Pancreas (tissue), 10 donors: ENCODE measurements around the gene BLCAP. TPM values are rescaled to one million over a fixed set of nuclear protein-coding genes. Genes with fewer than 3 reads are reported as not detected.
A peak's percentile ranks its signal among the peaks of the same experiment; 100 is the strongest.

Experiments
- ATAC-seq, 4 donors: fragments of 200-7000 bp; cut with Tn5 transposase; one replicate each; pipeline versions ENCODE4 v1.8.0 to v1.9.1; 2020; ENCODE audit warnings: mild to moderate bottlenecking in 4 of 4, moderate library complexity in 4 of 4
- DNase-seq, 6 donors: peaks; one replicate each; pipeline ENCODE4 v3.0.0-alpha.2; 2020
- FAIRE-seq: peaks from 2 replicates; lab custom pipeline; 2012; peaks lifted over from hg19 to GRCh38; lab: Jason Lieb, UNC
- H3K27ac ChIP-seq, 4 donors: fragments of 200-600 bp; sonication (generic); 1 replicate in 3 of 4; 2 replicates in 1 of 4; pipeline versions ENCODE4 v1.5.0 to v1.8.0; 2020
- H3K27me3 ChIP-seq, 4 donors: fragments of 200-600 bp; one replicate each; pipeline ENCODE4 v1.8.0; 2021
- H3K36me3 ChIP-seq, 3 donors: fragments of 200-600 bp; sonication (generic) in 1 of 3; one replicate each; pipeline versions ENCODE4 v1.5.0 to v1.8.0; 2020 to 2021
- H3K4me1 ChIP-seq, 3 donors: fragments of 200-600 bp; one replicate each; pipeline ENCODE4 v1.8.0; 2021
- H3K4me3 ChIP-seq, 4 donors: fragments of 200-600 bp; sonication (generic) in 2 of 4; one replicate each; pipeline versions ENCODE4 v1.5.0 to v1.8.0; 2020 to 2021
- H3K9me3 ChIP-seq, 4 donors: fragments of 200-600 bp; one replicate each; pipeline ENCODE4 v1.8.0; 2021
- WGBS, 2 donors: extraction: QIAGEN DNeasy Blood & Tissue Kit; methylation state at CpG; one replicate each; pipeline ENCODE4 v1.1.7; 2013; 5-methylcytosine and 5-hydroxymethylcytosine counted together
- intact Hi-C, 3 donors: fragments of 100-400 bp; cut with DNase I; formaldehyde crosslinking; loops; one replicate each; pipeline versions ENCODE4 v1.11.1 to v1.14.2; 2022
- polyA plus RNA-seq, 2 donors: library from polyadenylated mRNA; stranded (reverse); fragments of 200-250 nt; gene quantifications; one replicate each; pipeline ENCODE4 v1.2.3, GENCODE V29; 2013
- total RNA-seq, 6 donors: library from RNA; stranded (reverse); fragmentation: NEBNext Ultra II Directional in 4 of 6; extraction: Animal tissue kit (Norgen Biotek cat#: 25700) in 4 of 6; gene quantifications; one replicate each; pipeline versions ENCODE4 v1.2.1 to v1.2.4, GENCODE V29; 2021 to 2023
- TF ChIP-seq, protein P1 (sequence below), 4 donors: fragments of 200-600 bp; sonication (generic) in 3 of 4; IDR thresholded peaks; one replicate each; pipeline versions ENCODE4 v1.5.0 to v1.8.0; 2021; ENCODE audit warnings: antibody characterized with exemption in 4 of 4
- donor health status: healthy with polysubstance abuse.
- donor health status: DM: no; HTN: no; CAD: no; lungs with moderate emphysema.
- donor health status: DM: no; HTN: no; CAD: no.
- donor health status: control.
- donor health status: control.
- donor health status: Bipolar disorder and iron deficiency.
- donor health status: DM: yes; HTN: yes; CAD: no.
- donor health status: DM: no; HTN: no; CAD: no.
- donor health status: DM: no; HTN: no; CAD: no.
- donor health status: DM: yes; HTN: yes; CAD: no.

BLCAP gene
- total and polyA plus RNA-seq, 8 donors, result 14.6 to 35.3 (median 19.0) TPM

DNA sequence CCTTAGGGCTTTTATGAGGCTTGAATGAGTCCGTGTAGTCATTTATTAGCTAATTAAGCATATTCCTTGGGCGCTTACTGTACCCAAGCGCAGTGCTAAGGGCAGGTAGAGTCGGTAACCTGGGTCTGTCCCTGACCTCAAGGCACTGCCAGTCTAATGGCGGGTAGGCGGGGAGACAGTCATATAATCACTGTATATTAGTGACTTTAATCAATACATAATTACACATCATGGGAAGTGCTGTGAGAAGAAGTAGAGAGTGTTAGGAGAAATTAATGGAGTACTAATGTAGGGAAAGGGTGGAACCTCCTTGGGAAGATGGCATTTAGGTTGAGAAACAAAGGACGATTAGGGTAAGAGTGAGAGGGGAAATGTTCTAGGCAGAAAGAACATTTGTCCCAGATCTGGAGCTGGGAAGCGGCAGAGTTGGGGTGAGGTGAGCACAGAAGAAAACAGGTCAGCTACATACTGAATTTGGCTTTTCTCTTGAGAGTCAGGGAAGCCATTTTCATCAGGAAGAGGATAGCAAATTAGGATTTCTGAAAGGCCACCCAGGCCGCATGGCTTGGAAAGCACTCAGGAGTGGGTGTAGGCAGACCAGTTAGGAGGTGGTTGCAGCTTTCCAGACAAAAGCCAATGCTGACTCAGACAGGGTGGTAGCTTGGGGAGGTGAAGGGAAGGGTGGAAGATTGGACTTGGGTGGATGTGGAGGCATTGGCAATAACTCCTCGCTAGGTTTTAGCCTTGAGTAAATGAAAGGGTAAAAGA is 954 bp upstream of the BLCAP start:
- Histone ChIP-seq H3K4me1 (peaks cover 5 to 14% (median 6%) of the 10 kb centered on the region in 3 donors), H3K36me3 (no peaks in the 10 kb centered on the region), H3K27me3 (no peaks in the 10 kb centered on the region), H3K27ac (peak overlapping the region; percentile 96 to 98 (median 98)), H3K4me3 (peak overlapping the region; percentile 91 to 99 (median 96)), H3K9me3 (no peaks in the 10 kb centered on the region)
- no peak for FAIRE-seq
- intact Hi-C loops, result loop anchor here in 1 of 3 donors (10.0 kb wide), 1 partner anchor 134 kb away; no protein-coding TSS in a partner anchor
- peak in 3 of 4 donors; percentile 1 to 4 (median 1) for ATAC-seq
- WGBS, 2 donors, result 43 to 44% methylated on average over 10 of the region's 10 CpGs
- TF ChIP-seq, protein P1, sequence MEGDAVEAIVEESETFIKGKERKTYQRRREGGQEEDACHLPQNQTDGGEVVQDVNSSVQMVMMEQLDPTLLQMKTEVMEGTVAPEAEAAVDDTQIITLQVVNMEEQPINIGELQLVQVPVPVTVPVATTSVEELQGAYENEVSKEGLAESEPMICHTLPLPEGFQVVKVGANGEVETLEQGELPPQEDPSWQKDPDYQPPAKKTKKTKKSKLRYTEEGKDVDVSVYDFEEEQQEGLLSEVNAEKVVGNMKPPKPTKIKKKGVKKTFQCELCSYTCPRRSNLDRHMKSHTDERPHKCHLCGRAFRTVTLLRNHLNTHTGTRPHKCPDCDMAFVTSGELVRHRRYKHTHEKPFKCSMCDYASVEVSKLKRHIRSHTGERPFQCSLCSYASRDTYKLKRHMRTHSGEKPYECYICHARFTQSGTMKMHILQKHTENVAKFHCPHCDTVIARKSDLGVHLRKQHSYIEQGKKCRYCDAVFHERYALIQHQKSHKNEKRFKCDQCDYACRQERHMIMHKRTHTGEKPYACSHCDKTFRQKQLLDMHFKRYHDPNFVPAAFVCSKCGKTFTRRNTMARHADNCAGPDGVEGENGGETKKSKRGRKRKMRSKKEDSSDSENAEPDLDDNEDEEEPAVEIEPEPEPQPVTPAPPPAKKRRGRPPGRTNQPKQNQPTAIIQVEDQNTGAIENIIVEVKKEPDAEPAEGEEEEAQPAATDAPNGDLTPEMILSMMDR (IDR thresholded peaks at IDR 0.05), result no peak
- no peak for DNase-seq

GRCh38 chr20:37526839-37527637 is 638 bp downstream of the BLCAP start:
- peak overlapping the region; percentile 96 to 98 (median 98) for H3K27ac ChIP-seq
- H3K27me3 ChIP-seq, result no peaks in the 10 kb centered on the region
- intact Hi-C loops, result loop anchor here in 1 of 3 donors (10.0 kb wide), 1 partner anchor 132 kb away; no protein-coding TSS in a partner anchor
- H3K9me3 ChIP-seq, result no peaks in the 10 kb centered on the region
- ATAC-seq (peak; percentile 38 to 52 (median 48)), FAIRE-seq (no peak), DNase-seq (no peak)
- TF ChIP-seq, protein P1 (IDR thresholded peaks at IDR 0.05), result no peak
- peaks cover 5 to 14% (median 6%) of the 10 kb centered on the region in 3 donors for H3K4me1 ChIP-seq
- H3K4me3 ChIP-seq, result peak overlapping the region; percentile 91 to 99 (median 96)
- no peaks in the 10 kb centered on the region for H3K36me3 ChIP-seq
- 0% methylated on average over 28 of the region's 28 CpGs for WGBS, 2 donors

DNA sequence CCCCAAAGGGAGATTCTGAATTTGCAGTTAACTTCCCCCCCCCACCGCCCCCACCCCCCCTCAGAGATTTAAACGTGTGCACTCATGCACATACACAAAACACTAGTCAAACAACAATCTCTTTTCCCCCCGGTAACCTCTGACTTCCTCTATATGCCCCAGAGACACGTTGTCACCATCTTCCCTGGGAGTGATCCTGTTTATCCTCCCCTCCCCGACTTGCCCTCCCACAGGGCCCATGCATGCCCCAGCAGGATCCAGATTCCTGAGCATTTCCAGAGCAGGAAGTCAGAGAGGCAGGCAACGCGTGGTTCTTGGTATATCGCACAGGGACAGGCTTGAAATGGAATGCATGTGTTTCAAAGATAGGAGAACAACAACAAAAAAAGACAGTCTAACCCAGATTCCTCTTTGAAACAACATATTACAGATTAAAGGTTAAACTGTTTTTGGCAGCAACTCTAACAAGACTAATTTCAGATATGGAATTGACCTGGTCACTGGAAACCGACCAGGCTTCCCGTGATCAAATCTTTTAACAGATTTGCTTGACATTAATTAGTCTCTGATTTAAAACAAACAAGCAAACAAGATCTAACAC is 1.3 kb downstream of the BLCAP start:
- Histone ChIP-seq H3K36me3 (no peaks in the 10 kb centered on the region), H3K4me3 (peak overlapping the region in 2 of 4 donors; percentile 91 to 99), H3K9me3 (no peaks in the 10 kb centered on the region), H3K4me1 (peaks cover 5 to 14% (median 6%) of the 10 kb centered on the region in 3 donors), H3K27ac (peak overlapping the region in 3 of 4 donors; percentile 96 to 98 (median 98)), H3K27me3 (no peaks in the 10 kb centered on the region)
- ATAC-seq, result peak in 2 of 4 donors; percentile 4 to 14
- TF ChIP-seq, protein P1 (IDR thresholded peaks at IDR 0.05), result no peak
- intact Hi-C loops, result loop anchor here in 1 of 3 donors (10.0 kb wide), 1 partner anchor 132 kb away; no protein-coding TSS in a partner anchor
- no peak for FAIRE-seq
- DNase-seq, result peak in 1 of 6 donors; percentile 21
- WGBS, 2 donors, result 5 to 9% methylated on average over 10 of the region's 10 CpGs

DNA sequence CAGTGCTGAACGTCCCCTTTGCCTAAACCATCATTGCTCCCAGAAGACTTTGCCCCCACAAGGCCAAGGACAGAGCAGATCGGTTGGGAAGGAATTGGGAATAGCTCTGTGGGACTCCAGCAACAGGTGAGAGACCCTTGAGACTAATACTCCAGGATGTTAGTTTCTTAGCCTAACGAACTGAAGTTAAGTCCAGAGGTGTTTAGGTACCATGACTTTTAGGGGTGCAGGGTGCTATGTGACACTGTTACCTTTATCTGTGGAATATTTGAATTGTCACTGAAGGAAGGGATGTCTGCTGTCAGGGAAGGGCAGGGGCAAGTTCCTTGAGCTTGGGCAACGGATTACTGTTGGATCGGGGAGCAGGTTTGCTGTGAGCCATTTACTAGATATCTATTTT is 1.9 kb downstream of the BLCAP start:
- Histone ChIP-seq H3K9me3 (no peaks in the 10 kb centered on the region), H3K36me3 (no peaks in the 10 kb centered on the region), H3K4me3 (no peak overlapping the region), H3K27me3 (no peaks in the 10 kb centered on the region), H3K4me1 (peaks cover 5 to 14% (median 6%) of the 10 kb centered on the region in 3 donors), H3K27ac (no peak overlapping the region)
- ATAC-seq (no peak), FAIRE-seq (no peak), DNase-seq (no peak)
- 58 to 72% methylated on average over 5 of the region's 5 CpGs for WGBS, 2 donors
- TF ChIP-seq, protein P1 (IDR thresholded peaks at IDR 0.05), result no peak
- intact Hi-C loops, result loop anchor here in 1 of 3 donors (10.0 kb wide), 1 partner anchor 131 kb away; no protein-coding TSS in a partner anchor
